Measurements from ENCODE around the gene DEFB119.
"Not testable (repeated sequence)": the region's sequence is repeated elsewhere in the genome, so short reads cannot be mapped to it uniquely, and the experiment has no call there.

Gene DEFB119

GRCh38 chr20:31390490-31390889, at the start of gene DEFB119:
TSS of gene DEFB119 (minus strand) at chr20:31390590. CDS start at chr20:31390483, 107 bp downstream.
- DNase-seq (ENCODE audit: low read depth): no peak

- no peak for DNase-seq (ENCODE audit: low read depth)
Measured at GRCh38 chr20:31430568-31431115, 40.3 kb upstream of the DEFB119 start.

- DNase-seq (ENCODE audit: low read depth): not testable (repeated sequence)
Measured at GRCh38 chr20:31427576-31427975, 37.2 kb upstream of the DEFB119 start.

- not testable (repeated sequence) for DNase-seq (ENCODE audit: low read depth)
Measured at GRCh38 chr20:31426891-31427551, 36.6 kb upstream of the DEFB119 start.

GRCh38 chr20:31425797-31426196, 35.4 kb upstream of the DEFB119 start:
- no peak for DNase-seq (ENCODE audit: low read depth)

- DNase-seq (ENCODE audit: low read depth): no peak
Measured at GRCh38 chr20:31418307-31418706, 27.9 kb upstream of the DEFB119 start.

GRCh38 chr20:31415653-31416052, 25.3 kb upstream of the DEFB119 start:
- no peak for DNase-seq (ENCODE audit: low read depth)

- no peak for DNase-seq (ENCODE audit: low read depth)
Measured at GRCh38 chr20:31414381-31414780, 24.0 kb upstream of the DEFB119 start.

- no peak for DNase-seq (ENCODE audit: low read depth)
Measured at GRCh38 chr20:31410011-31410410, 19.6 kb upstream of the DEFB119 start.

GRCh38 chr20:31406115-31406514, 15.7 kb upstream of the DEFB119 start, which contains the start of gene DEFB121:
TSS of gene DEFB121 (minus strand) at chr20:31406215. CDS start at chr20:31406152, 63 bp downstream.
- no peak for DNase-seq (ENCODE audit: low read depth)

- no peak for DNase-seq (ENCODE audit: low read depth)
Measured at GRCh38 chr20:31403886-31404285, 13.5 kb upstream of the DEFB119 start.

GRCh38 chr20:31394900-31395299, 4.5 kb upstream of the DEFB119 start:
- DNase-seq (ENCODE audit: low read depth): no peak

- DNase-seq (ENCODE audit: low read depth): no peak
Measured at GRCh38 chr20:31392836-31393235, 2.4 kb upstream of the DEFB119 start.

- no peak for DNase-seq (ENCODE audit: low read depth)
Measured at GRCh38 chr20:31374346-31374745, 16.0 kb downstream of the DEFB119 start.

GRCh38 chr20:31368301-31368700, 22.1 kb downstream of the DEFB119 start, which contains the start of gene DEFB118:
TSS of gene DEFB118 (plus strand) at chr20:31368601. CDS start at chr20:31368651, 50 bp downstream.
- DNase-seq (ENCODE audit: low read depth): no peak

GRCh38 chr20:31364272-31364671, 26.1 kb downstream of the DEFB119 start:
- DNase-seq (ENCODE audit: low read depth): not testable (repeated sequence)

- no peak for DNase-seq (ENCODE audit: low read depth)
Measured at GRCh38 chr20:31363295-31363694, 27.1 kb downstream of the DEFB119 start.

- no peak for DNase-seq (ENCODE audit: low read depth)
Measured at GRCh38 chr20:31355981-31356380, 34.4 kb downstream of the DEFB119 start.

- no peak for DNase-seq (ENCODE audit: low read depth)
Measured at GRCh38 chr20:31341470-31341869, 48.9 kb downstream of the DEFB119 start.

GRCh38 chr20:31330893-31331292, 59.5 kb downstream of the DEFB119 start:
- DNase-seq (ENCODE audit: low read depth): no peak
